Keratinocyte (primary cell): Measurements from ENCODE around the gene TNP2. TPM values are rescaled to one million over a fixed set of nuclear protein-coding genes. Genes with fewer than 3 reads are reported as not detected.

Experiments used
- DNase-seq: peaks from one replicate; pipeline ENCODE4 v3.0.0-alpha.2; 2011; ENCODE audit warnings: low read depth, missing footprints, low spot score
- FAIRE-seq: peaks from 2 replicates; lab custom pipeline; 2011; peaks lifted over from hg19 to GRCh38; lab: Jason Lieb, UNC
- H2AFZ ChIP-seq: 2 replicates; pipeline ENCODE4 v1.6.0; 2012; ENCODE audit warnings: low read length, control low read depth, inconsistent platforms; ENCODE audit not compliant: control insufficient read depth
- H3K27ac ChIP-seq: 2 replicates; pipeline ENCODE4 v1.5.1; 2011; ENCODE audit warnings: low read length; ENCODE audit not compliant: control insufficient read depth, insufficient read depth
- H3K27me3 ChIP-seq: 3 replicates; pipeline ENCODE4 v1.6.0; 2011; ENCODE audit warnings: low read length; ENCODE audit not compliant: control insufficient read depth, insufficient read depth; ENCODE audit errors: extremely low read depth
- H3K36me3 ChIP-seq, 2 experiments: 2 replicates in 1 of 2; 3 replicates in 1 of 2; pipeline ENCODE4 v1.5.1; 2011; ENCODE audit warnings: low read length in 2 of 2, mild to moderate bottlenecking in 1 of 2; ENCODE audit not compliant: control insufficient read depth in 2 of 2, insufficient read depth in 2 of 2; ENCODE audit errors: extremely low read depth in 1 of 2
- H3K4me1 ChIP-seq: 3 replicates; pipeline ENCODE4 v1.5.1; 2011; ENCODE audit warnings: low read length; ENCODE audit not compliant: control insufficient read depth, insufficient read depth; ENCODE audit errors: extremely low read depth
- H3K4me2 ChIP-seq: 3 replicates; pipeline ENCODE4 v1.6.0; 2011; ENCODE audit warnings: low read depth, low read length; ENCODE audit not compliant: control insufficient read depth, insufficient read depth; ENCODE audit errors: extremely low read depth
- H3K4me3 ChIP-seq, 3 experiments: fragments of 200-600 bp in 1 of 3; sonication (generic) in 1 of 3; 2 replicates in 2 of 3; 3 replicates in 1 of 3; pipeline ENCODE4 v1.5.1; 2011 to 2016; ENCODE audit warnings: low read length in 3 of 3, mild to moderate bottlenecking in 3 of 3, control low read depth in 2 of 3, inconsistent platforms in 1 of 3, low read depth in 1 of 3, mixed read lengths in 1 of 3, mixed run types in 1 of 3, moderate library complexity in 1 of 3; ENCODE audit not compliant: control insufficient read depth in 2 of 3, insufficient read depth in 2 of 3; ENCODE audit errors: extremely low read depth in 1 of 3
- H3K79me2 ChIP-seq: 2 replicates; pipeline ENCODE4 v1.6.0; 2012; ENCODE audit warnings: low read length; ENCODE audit not compliant: control insufficient read depth, insufficient read depth
- H3K9ac ChIP-seq: 3 replicates; pipeline ENCODE4 v1.6.0; 2011; ENCODE audit warnings: low read length; ENCODE audit not compliant: control insufficient read depth, insufficient read depth; ENCODE audit errors: extremely low read depth
- H3K9me1 ChIP-seq: 3 replicates; pipeline ENCODE4 v1.6.0; 2011; ENCODE audit warnings: low read length; ENCODE audit not compliant: control insufficient read depth, insufficient read depth; ENCODE audit errors: extremely low read depth
- H3K9me3 ChIP-seq: 2 replicates; pipeline ENCODE4 v1.5.1; 2012; ENCODE audit warnings: low read depth, low read length; ENCODE audit not compliant: control insufficient read depth
- H4K20me1 ChIP-seq: 3 replicates; pipeline ENCODE4 v1.6.0; 2011; ENCODE audit warnings: low read length; ENCODE audit not compliant: control insufficient read depth, insufficient read depth; ENCODE audit errors: extremely low read depth
- EZH2 ChIP-seq: IDR thresholded peaks from one replicate; pipeline ENCODE4 v1.6.1; 2012; ENCODE audit warnings: inconsistent platforms, mild to moderate bottlenecking, low read length, moderate library complexity
- dilution Hi-C: fragments of 300-500 bp; cut with MboI; formaldehyde crosslinking; loops from one replicate; pipeline ENCODE4 v1.7.0; 2020; ENCODE audit warnings: low sequenced_read_pairs; ENCODE audit not compliant: extremely low pct_ligation_motif_present
- polyA plus RNA-seq, 5 experiments: library from polyadenylated mRNA; depleted of rRNA in 3 of 5; stranded (reverse) in 3 of 5; stranded (forward) in 1 of 5; unstranded in 1 of 5; fragments of >200 nt; gene quantifications; 1 replicate in 1 of 5; 2 replicates in 3 of 5; 3 replicates in 1 of 5; pipeline versions ENCODE4 v1.2.1 to v1.2.3, GENCODE V29; 2011 to 2012; ENCODE audit warnings: missing spikeins in 2 of 5, low read depth in 1 of 5, low replicate concordance in 1 of 5
- TF ChIP-seq, protein P1 (sequence below), 3 experiments: IDR thresholded peaks in 1 of 3; conservative IDR thresholded peaks in 1 of 3; optimal IDR thresholded peaks in 1 of 3; 2 replicates in 2 of 3; 3 replicates in 1 of 3; pipeline versions ENCODE3 to v1.5.1; 2011; ENCODE audit warnings: low read length in 3 of 3, mild to moderate bottlenecking in 3 of 3, moderate library complexity in 2 of 3, control low read depth in 1 of 3, inconsistent platforms in 1 of 3; ENCODE audit not compliant: insufficient read depth in 2 of 3; ENCODE audit errors: extremely low read depth in 1 of 3

The TNP2 gene
- polyA plus RNA-seq, 1 donor (not counting 4 experiments of a cell fraction or from before 2014, with no cell fraction given), result not detected

GRCh38 chr16:11260596-11260966 is 8.5 kb downstream of the TNP2 start:
- no peak for DNase-seq
- no peak for TF ChIP-seq EZH2
- TF ChIP-seq, protein P1, sequence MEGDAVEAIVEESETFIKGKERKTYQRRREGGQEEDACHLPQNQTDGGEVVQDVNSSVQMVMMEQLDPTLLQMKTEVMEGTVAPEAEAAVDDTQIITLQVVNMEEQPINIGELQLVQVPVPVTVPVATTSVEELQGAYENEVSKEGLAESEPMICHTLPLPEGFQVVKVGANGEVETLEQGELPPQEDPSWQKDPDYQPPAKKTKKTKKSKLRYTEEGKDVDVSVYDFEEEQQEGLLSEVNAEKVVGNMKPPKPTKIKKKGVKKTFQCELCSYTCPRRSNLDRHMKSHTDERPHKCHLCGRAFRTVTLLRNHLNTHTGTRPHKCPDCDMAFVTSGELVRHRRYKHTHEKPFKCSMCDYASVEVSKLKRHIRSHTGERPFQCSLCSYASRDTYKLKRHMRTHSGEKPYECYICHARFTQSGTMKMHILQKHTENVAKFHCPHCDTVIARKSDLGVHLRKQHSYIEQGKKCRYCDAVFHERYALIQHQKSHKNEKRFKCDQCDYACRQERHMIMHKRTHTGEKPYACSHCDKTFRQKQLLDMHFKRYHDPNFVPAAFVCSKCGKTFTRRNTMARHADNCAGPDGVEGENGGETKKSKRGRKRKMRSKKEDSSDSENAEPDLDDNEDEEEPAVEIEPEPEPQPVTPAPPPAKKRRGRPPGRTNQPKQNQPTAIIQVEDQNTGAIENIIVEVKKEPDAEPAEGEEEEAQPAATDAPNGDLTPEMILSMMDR (optimal IDR thresholded peaks at IDR 0.05 in 1 of 3, IDR thresholded peaks at IDR 0.05 in 1 of 3, conservative IDR thresholded peaks at IDR 0.05 in 1 of 3; ENCODE audit: extremely low read depth in 1 of 3, insufficient read depth in 2 of 3, low read length in 3 of 3), result no peak
- no peaks in the 10 kb centered on the region for H3K9me1 ChIP-seq
- peaks cover 5% of the 10 kb centered on the region for H3K27me3 ChIP-seq
- no peak overlapping the region for H3K9ac ChIP-seq
- H3K4me1 ChIP-seq, result peaks cover 6% of the 10 kb centered on the region
- no peaks in the 10 kb centered on the region for H3K79me2 ChIP-seq
- no peak for FAIRE-seq
- H3K4me3 ChIP-seq, result no peak overlapping the region
- H3K36me3 ChIP-seq, result no peaks in the 10 kb centered on the region
- no peak overlapping the region for H3K4me2 ChIP-seq
- no peak overlapping the region for H2AFZ ChIP-seq
- no peaks in the 10 kb centered on the region for H4K20me1 ChIP-seq
- H3K27ac ChIP-seq, result no peak overlapping the region
- dilution Hi-C loops, result no loop called here
- no peaks in the 10 kb centered on the region for H3K9me3 ChIP-seq

GRCh38 chr16:11259655-11260595 is 9.2 kb downstream of the TNP2 start:
- Histone ChIP-seq H3K4me1 (peaks cover 6% of the 10 kb centered on the region), H3K36me3 (no peaks in the 10 kb centered on the region), H3K9me3 (no peaks in the 10 kb centered on the region), H3K27me3 (peaks cover 5% of the 10 kb centered on the region), H2AFZ (no peak overlapping the region), H3K79me2 (peaks cover 6% of the 10 kb centered on the region), H3K4me3 (no peak overlapping the region), H3K4me2 (no peak overlapping the region), H3K9me1 (no peaks in the 10 kb centered on the region), H3K27ac (no peak overlapping the region), H3K9ac (no peak overlapping the region), H4K20me1 (no peaks in the 10 kb centered on the region)
- FAIRE-seq (no peak), DNase-seq (no peak)
- dilution Hi-C loops, result no loop called here
- TF ChIP-seq EZH2, result no peak
